Uterus (tissue), 4 donors: ENCODE data around the gene LEKR1. TPM values are rescaled to one million over a fixed set of nuclear protein-coding genes. Genes with fewer than 3 reads are reported as not detected.

ENCODE experiments used
- DNase-seq, 2 donors: peaks; one replicate each; pipeline ENCODE4 v3.0.0-alpha.2; 2019 to 2020
- H3K27ac ChIP-seq, 2 donors: fragments of 200-600 bp; sonication (generic); 1 replicate in 1 of 2; 2 replicates in 1 of 2; pipeline ENCODE4 v1.5.1; 2016 to 2018
- H3K27me3 ChIP-seq, 2 donors: fragments of 200-600 bp; sonication (generic); one replicate each; pipeline ENCODE4 v1.5.1; 2018 to 2019; ENCODE audit warnings: control low read depth in 1 of 2
- H3K36me3 ChIP-seq, 2 donors: fragments of 200-600 bp; sonication (generic); one replicate each; pipeline ENCODE4 v1.5.1; 2019; ENCODE audit warnings: control low read depth in 1 of 2
- H3K4me1 ChIP-seq, 2 donors: fragments of 200-600 bp; sonication (generic); one replicate each; pipeline ENCODE4 v1.5.1; 2018 to 2019; ENCODE audit warnings: control low read depth in 1 of 2
- H3K4me3 ChIP-seq, 2 donors: fragments of 200-600 bp; sonication (generic); 1 replicate in 1 of 2; 2 replicates in 1 of 2; pipeline ENCODE4 v1.5.1; 2018 to 2019; ENCODE audit warnings: mild to moderate bottlenecking in 1 of 2
- H3K9me3 ChIP-seq, 2 donors: fragments of 200-600 bp; sonication (generic); one replicate each; pipeline ENCODE4 v1.5.1; 2019; ENCODE audit warnings: control low read depth in 1 of 2
- POLR2A ChIP-seq, 2 donors: fragments of 450-650 bp; IDR thresholded peaks; one replicate each; pipeline ENCODE4 v1.6.1; 2016; ENCODE audit warnings: antibody characterized with exemption in 2 of 2, mild to moderate bottlenecking in 1 of 2, moderate library complexity in 1 of 2
- intact Hi-C: fragments of 100-400 bp; cut with DNase I; formaldehyde crosslinking; loops from one replicate; pipeline ENCODE4 v1.15.1; 2023; ENCODE audit warnings: low total_unique reads
- total RNA-seq, 4 donors: library from RNA; depleted of rRNA in 3 of 4; stranded (reverse); fragments of >200 nt in 3 of 4; gene quantifications; one replicate each; pipeline versions ENCODE4 v1.1.0 to v1.2.4, GENCODE V29; 2014 to 2023
- TF ChIP-seq, protein P1 (sequence below), 4 experiments: fragments of 200-600 bp in 2 of 4; fragments of 450-650 bp in 2 of 4; sonication (generic) in 2 of 4; IDR thresholded peaks; one replicate each; pipeline ENCODE4 v1.5.1; 2016 to 2019; ENCODE audit warnings: antibody characterized with exemption in 4 of 4, mild to moderate bottlenecking in 2 of 4, moderate library complexity in 1 of 4
- donor health status: DM: yes; HTN: yes; CAD: no.

Gene LEKR1
- total RNA-seq, 4 donors from 2014 or later = 0.26 to 4.8 (median 2.8) TPM; not detected in 1

DNA sequence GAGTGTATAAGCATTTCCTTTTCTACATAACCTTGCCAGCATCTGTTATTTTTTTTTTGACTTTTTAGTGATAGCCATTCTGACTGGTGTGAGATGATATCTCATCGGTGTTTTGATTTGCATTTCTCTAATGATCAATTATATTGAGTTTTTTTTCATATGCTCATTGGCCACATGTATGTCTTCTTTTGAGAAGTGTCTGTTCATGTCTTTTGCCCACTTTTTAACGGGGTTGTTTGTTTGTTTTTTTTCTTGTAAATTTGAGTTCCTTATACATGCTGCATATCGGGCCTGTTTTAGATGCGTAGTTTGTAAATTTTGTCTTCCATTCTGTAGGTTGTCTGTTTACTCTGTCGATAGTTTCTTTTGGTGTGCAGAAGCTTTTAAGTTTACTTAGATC is 89.2 kb downstream of the LEKR1 start:
- no peak for TF ChIP-seq POLR2A (IDR thresholded peaks at IDR 0.05)
- TF ChIP-seq, protein P1, sequence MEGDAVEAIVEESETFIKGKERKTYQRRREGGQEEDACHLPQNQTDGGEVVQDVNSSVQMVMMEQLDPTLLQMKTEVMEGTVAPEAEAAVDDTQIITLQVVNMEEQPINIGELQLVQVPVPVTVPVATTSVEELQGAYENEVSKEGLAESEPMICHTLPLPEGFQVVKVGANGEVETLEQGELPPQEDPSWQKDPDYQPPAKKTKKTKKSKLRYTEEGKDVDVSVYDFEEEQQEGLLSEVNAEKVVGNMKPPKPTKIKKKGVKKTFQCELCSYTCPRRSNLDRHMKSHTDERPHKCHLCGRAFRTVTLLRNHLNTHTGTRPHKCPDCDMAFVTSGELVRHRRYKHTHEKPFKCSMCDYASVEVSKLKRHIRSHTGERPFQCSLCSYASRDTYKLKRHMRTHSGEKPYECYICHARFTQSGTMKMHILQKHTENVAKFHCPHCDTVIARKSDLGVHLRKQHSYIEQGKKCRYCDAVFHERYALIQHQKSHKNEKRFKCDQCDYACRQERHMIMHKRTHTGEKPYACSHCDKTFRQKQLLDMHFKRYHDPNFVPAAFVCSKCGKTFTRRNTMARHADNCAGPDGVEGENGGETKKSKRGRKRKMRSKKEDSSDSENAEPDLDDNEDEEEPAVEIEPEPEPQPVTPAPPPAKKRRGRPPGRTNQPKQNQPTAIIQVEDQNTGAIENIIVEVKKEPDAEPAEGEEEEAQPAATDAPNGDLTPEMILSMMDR (IDR thresholded peaks at IDR 0.05) = no peak

DNA sequence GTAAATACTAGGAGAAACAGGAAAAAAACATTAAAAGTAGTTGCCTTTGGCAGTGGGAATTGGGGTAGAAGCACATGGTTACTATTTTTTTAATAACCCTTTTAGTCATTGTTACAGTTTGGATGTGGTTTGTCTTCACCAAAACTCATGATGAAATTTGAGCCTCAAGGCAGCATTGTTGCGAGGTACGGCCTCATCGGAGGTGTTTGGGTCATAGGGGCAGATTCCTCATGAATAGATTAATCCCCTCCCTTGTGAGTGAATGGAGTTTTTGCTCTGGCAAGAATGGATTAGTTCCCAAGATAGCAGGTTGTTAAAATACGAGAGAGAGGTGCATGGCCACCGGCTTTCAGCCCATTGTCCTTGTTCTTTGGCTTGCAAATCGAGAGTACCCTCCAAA is 92.6 kb downstream of the LEKR1 start:
- DNase-seq = no peak
- Histone ChIP-seq H3K27ac (no peak overlapping the region), H3K27me3 (no peaks in the 10 kb centered on the region), H3K9me3 (no peaks in the 10 kb centered on the region), H3K4me3 (no peak overlapping the region), H3K4me1 (no peaks in the 10 kb centered on the region), H3K36me3 (no peaks in the 10 kb centered on the region)
- intact Hi-C loops = no loop called here
- TF ChIP-seq, protein P1 (IDR thresholded peaks at IDR 0.05) = no peak
- no peak for TF ChIP-seq POLR2A (IDR thresholded peaks at IDR 0.05)

More for the DNA sequence above, 89.2 kb downstream of the LEKR1 start:
- Histone ChIP-seq H3K36me3 (no peaks in the 10 kb centered on the region), H3K27me3 (no peaks in the 10 kb centered on the region), H3K9me3 (no peaks in the 10 kb centered on the region), H3K27ac (no peak overlapping the region), H3K4me3 (no peak overlapping the region), H3K4me1 (no peaks in the 10 kb centered on the region)
- intact Hi-C loops = no loop called here
- DNase-seq = no peak

DNA sequence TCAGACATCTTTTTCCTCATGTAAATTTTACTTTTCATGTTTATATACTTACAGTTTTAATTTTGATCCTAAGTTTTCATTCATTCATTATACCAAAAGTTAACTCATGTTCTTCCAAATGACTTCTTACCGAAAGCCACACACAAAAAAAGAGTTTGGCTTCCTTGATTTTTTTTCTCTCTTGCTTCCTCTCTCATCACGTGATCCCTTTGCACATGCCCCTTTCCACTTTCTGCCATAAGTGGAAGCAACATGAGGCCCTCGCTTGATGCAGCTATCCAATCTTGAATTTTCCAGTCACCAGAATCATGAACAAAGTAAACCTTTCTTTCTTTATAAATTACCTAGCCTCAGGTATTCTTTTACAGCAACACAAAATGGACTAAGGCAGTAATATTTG is 93.7 kb downstream of the LEKR1 start:
- intact Hi-C loops = no loop called here
- no peak for DNase-seq
- no peaks in the 10 kb centered on the region for H3K36me3 ChIP-seq
- H3K4me1 ChIP-seq = no peaks in the 10 kb centered on the region
- no peaks in the 10 kb centered on the region for H3K9me3 ChIP-seq
- no peaks in the 10 kb centered on the region for H3K27me3 ChIP-seq
- no peak overlapping the region for H3K27ac ChIP-seq
- TF ChIP-seq, protein P1 (IDR thresholded peaks at IDR 0.05) = no peak
- TF ChIP-seq POLR2A (IDR thresholded peaks at IDR 0.05) = no peak
- H3K4me3 ChIP-seq = no peak overlapping the region

DNA sequence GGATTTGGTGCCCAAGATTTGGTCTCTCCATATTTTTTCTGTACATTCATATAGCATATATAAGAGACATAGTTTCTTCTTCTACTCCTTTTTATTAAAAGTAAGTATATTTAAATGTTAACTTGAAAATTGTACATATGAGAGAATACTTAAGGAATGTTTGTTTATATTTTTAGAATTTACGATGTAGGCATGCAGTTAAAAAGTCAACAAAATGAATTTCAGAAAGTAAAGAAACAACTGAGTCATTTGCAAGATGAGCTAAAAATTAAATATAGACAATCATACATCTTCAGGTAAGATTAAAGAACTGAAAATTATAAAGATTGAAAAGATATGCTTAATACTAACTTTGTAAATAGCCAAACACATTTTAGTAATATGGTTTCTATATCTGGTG is 94.2 kb downstream of the LEKR1 start:
- Histone ChIP-seq H3K27me3 (no peaks in the 10 kb centered on the region), H3K9me3 (no peaks in the 10 kb centered on the region), H3K27ac (no peak overlapping the region), H3K4me3 (no peak overlapping the region), H3K36me3 (no peaks in the 10 kb centered on the region), H3K4me1 (no peaks in the 10 kb centered on the region)
- DNase-seq = no peak
- no peak for TF ChIP-seq POLR2A (IDR thresholded peaks at IDR 0.05)
- TF ChIP-seq, protein P1 (IDR thresholded peaks at IDR 0.05) = no peak
- intact Hi-C loops = no loop called here

DNA sequence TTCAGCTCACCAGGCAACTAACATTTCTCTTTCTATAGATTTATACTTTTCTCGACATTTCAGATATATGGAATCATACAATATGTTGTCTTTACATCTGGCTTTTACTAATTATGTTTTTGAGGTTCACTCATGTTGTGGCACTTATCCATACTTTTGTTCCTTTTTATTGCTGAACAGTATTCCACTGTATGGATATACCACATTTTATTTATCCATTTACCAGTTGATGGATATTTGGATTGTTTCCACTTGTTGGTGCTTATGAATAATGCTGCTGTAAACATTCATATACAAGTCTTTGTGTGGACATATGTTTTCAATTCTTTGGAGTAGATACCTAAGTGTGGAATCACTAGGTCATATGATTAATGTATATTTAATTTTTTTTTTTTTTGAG is 97.2 kb downstream of the LEKR1 start:
- H3K27ac ChIP-seq = no peak overlapping the region
- no peak for TF ChIP-seq POLR2A (IDR thresholded peaks at IDR 0.05)
- TF ChIP-seq, protein P1 (IDR thresholded peaks at IDR 0.05) = no peak
- H3K4me1 ChIP-seq = no peaks in the 10 kb centered on the region
- no peak for DNase-seq
- H3K27me3 ChIP-seq = no peaks in the 10 kb centered on the region
- no peaks in the 10 kb centered on the region for H3K36me3 ChIP-seq
- H3K4me3 ChIP-seq = no peak overlapping the region
- H3K9me3 ChIP-seq = no peaks in the 10 kb centered on the region
- intact Hi-C loops = no loop called here
